ENCODE measurements around the gene IFNL1.
"Not testable (repeated sequence)": the region's sequence is repeated elsewhere in the genome, so short reads cannot be mapped to it uniquely, and the experiment has no call there.

The IFNL1 gene

DNA sequence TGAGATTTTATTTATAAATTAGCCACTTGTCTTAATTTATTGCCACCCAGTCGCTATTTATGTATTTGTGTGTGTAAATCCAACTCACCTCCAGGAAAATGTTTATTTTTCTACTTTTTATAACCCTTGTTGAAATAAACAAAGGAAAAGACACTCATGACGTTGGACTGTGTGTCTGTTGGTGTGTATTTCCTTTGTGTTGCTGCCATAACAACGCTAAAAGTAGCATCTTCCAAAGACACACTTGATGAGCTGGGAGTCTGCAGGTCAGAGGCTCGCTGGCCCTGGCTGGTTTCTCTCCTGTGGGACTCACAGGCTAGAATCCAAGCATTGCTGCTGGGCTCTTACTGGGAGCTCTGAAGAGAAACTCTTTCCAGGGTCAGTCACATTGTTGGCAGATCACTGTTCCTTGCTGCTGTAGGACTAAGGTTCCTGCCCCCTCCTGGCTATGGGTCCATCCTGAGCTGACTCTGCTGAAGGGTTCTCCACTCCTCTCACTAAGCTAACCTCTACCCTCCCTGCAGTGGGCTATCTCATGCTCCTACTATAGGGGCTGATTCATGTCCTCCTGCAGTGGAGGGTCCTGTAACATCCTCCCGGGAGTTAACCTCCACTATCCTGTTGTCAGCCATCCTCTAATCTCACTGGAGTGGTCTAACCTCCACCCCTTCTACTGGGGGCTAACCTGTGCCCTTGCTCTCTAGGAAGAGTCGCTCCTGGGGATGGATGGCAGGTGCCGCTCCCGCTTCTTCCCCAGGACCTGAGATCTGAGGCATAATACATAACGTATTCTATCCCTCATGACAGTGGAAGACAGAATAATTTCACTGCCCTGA, 26.0 kb upstream of the IFNL1 start:
- DNase-seq: no peak

- not testable (repeated sequence) for DNase-seq
Measured at GRCh38 chr19:39273859-39274258, 22.3 kb upstream of the IFNL1 start.

- DNase-seq: no peak
Measured at GRCh38 chr19:39275578-39275977, 20.6 kb upstream of the IFNL1 start.

DNA sequence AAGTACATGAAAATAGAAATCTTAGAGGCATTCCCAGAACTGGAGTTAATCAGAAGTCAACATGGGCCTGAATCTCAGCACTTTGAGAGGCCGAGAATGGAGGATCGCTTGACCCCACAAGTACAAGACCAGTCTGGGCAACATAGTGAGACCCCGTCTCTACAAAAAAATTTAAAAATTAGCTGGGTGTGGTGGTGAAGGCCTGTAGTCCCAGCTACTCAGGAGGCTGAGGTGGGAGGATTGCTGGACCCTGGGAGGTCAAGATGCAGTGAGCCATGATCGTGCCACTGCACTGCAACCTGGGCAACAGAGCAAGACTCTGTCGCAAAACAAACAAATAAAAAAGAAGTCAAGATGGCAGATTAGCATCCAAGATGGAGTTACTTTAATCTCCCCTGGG, 19.5 kb upstream of the IFNL1 start:
- no peak for DNase-seq

DNA sequence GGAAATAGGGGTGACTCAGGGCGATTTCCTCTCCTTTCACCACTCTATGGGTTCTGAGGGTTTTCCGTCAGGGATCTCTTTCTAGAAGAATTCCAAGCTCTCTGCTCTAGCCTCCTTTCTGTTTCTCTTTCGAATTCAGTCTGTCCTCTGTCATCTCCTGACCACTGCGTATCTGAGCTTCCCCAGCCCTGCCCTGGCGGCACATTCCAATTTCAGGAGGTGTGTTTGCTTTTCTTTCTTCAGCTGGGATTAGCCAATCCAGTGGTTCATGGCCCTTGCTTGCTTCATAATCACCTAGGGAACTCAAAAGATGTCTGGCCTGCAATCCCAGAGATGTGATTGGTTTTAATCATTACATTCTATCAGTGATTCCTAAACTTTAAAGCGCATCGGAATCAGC, 18.6 kb upstream of the IFNL1 start:
- no peak for DNase-seq

DNA sequence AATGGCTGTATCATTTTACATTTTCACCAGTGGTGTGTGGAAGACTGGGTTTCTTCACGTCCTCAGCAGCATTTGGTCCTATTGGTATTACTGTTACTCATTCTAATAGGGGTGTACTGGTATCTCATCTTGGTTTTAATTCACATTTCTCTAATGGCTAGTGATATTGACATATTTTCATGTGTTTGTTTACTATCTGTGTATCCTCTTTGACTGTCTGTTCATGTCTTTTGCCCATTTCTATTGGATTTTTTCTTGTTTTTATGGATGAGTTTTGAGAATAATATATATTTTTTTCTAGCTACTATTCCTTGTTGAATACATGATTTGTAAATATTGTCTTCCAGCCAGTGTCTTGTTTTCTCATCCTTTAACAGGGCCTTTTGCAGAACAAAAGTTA, 14.2 kb upstream of the IFNL1 start:
- DNase-seq: no peak

- DNase-seq: no peak
Measured at GRCh38 chr19:39284032-39284431, 12.2 kb upstream of the IFNL1 start.

DNA sequence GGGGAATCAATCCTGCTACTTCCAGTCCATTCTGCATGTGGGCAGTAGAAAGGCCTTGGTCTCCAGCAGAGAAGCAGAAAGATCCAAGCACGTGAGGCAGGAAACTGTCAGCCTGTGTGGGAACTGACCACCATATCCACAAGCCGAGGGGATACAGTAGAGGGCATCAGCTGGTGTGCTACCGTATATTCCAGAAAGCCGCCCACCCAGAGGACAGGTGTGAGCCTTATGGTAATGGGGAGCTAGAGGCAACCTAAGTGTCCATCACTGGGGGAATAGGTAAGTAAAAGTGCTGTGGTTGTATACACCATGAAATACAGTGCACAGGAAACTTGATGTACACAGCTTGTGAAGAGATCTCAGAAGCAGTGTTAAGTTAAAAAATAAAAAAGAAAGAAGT, 2.8 kb upstream of the IFNL1 start:
- no peak for DNase-seq

DNA sequence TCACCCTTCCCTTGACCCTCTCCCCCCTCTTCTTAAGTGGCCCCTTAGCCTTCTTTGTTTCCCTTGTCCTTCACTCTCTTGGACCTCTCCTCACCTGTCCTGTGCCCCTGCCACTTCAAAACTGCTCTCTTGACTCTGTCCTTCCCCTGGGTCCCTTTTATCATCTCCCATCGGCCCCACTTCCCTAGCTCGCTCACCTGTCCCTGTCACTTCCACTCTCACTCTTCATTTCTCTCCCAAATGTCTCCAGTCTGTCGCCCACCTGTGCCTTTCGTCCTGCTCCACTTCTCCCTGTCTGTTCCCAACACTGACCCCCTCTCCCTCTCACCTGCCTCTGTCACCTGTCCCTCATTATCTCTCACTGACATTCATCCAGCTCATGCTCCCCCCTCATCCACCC, 699 bp downstream of the IFNL1 start:
- no peak for DNase-seq

GRCh38 chr19:39297931-39298634, 1.9 kb downstream of the IFNL1 start:
- no peak for DNase-seq

- no peak for DNase-seq
Measured at GRCh38 chr19:39299404-39299803, 3.2 kb downstream of the IFNL1 start.

GRCh38 chr19:39299832-39300231, 3.6 kb downstream of the IFNL1 start:
- no peak for DNase-seq

GRCh38 chr19:39301021-39301420, 4.8 kb downstream of the IFNL1 start:
- DNase-seq: no peak

DNA sequence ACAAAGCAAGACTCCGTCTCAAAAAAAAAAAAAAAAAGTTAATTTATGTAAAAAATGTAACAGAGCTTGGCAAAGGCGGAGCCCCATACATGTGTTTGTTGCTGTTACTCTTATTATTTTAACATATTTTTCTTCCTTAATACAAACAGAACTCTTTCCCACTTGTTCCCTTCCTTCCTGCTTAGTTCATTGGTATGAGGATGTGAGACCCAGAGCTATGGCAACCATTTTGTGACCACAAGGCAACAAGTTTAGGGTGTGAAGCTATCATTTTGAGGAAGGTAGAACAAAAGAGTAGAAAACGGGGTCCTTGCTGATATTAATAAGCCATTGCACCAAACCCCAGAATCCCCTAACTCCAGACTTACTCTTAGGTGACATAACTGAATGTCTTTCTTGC, 5.4 kb downstream of the IFNL1 start:
- no peak for DNase-seq

- DNase-seq: no peak
Measured at GRCh38 chr19:39303373-39304184, 7.4 kb downstream of the IFNL1 start.

- DNase-seq: no peak
Measured at GRCh38 chr19:39304185-39304513, 7.9 kb downstream of the IFNL1 start.

- DNase-seq: no peak
Measured at GRCh38 chr19:39304701-39305571, 8.7 kb downstream of the IFNL1 start.

GRCh38 chr19:39306075-39306474, 9.9 kb downstream of the IFNL1 start:
- no peak for DNase-seq

GRCh38 chr19:39307046-39307821, 11.0 kb downstream of the IFNL1 start:
- no peak for DNase-seq

GRCh38 chr19:39307822-39308530, 11.8 kb downstream of the IFNL1 start:
- no peak for DNase-seq

All from KG1 (cell line).